Eye (tissue), 1 donor: ENCODE data around the gene ACOT4.
A peak's percentile ranks its signal among the peaks of the same experiment; 100 is the strongest.
"Not testable (repeated sequence)": the region's sequence is repeated elsewhere in the genome, so short reads cannot be mapped to it uniquely, and the experiment has no call there.

Experiments used
- DNase-seq: peaks from one replicate; pipeline ENCODE4 v3.0.0-alpha.2; 2015

ACOT4 gene

DNA sequence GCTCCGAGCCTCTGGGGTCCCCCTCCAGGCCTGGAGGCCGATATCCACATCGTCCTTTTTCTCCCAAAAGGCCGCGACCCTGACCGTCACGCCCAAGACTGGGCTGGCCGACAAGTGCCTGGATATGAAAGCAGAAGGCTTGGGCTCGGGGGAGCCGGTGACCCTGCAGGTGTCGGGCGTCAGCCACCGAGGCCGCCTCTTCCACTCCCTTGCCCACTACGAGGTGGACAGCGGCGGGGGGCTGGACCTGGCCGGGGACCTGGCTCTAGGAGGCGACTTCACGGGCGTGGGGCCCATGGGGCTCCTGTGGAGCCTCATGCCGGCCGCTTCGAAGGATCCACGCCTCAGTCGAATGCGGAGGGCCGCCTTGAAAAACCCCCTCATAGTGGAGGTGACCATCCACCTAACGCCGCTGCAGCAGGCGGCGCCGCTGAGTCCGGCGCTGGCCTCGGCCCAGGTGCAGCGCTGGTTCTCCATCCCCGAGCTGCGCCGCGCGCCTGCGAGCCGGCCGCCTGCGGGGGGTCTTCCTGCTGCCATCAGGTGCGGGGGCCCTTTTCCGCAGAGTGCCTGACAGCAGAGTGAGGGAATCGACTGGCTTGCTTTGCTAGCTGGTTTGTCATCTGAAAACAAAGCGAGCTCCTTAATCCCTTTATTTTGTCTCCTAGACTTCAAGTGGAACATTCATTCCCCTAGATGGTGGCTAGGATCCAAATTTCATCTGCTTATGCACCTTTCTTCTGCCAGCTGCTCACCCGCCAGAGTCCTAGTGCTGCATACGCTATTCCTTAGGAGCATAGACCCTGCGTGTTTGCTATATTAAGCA, 42.5 kb downstream of the ACOT4 start:
- peak; percentile 59 for DNase-seq

DNA sequence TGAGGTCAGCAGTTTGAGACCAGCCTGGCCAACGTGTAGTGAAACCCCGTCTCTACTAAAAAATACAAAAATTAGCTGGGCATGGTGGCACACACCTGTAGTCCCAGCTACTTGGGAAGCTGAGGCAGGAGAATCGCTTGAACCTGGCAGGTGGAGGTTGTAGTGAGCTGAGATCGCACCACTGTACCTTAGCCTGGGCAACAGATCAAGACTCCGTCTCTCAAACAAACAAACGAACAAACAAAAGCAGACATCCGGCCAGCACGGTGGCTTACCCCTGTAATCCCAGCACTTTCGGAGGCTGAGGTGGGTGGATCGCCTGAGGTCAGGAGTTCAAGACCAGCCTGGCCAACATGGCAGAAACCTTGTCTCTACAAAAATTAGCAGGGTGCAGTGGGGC, 44.7 kb downstream of the ACOT4 start:
- not testable (repeated sequence) for DNase-seq

- DNase-seq = no peak
Measured at GRCh38 chr14:73637830-73638229, 46.2 kb downstream of the ACOT4 start.

DNA sequence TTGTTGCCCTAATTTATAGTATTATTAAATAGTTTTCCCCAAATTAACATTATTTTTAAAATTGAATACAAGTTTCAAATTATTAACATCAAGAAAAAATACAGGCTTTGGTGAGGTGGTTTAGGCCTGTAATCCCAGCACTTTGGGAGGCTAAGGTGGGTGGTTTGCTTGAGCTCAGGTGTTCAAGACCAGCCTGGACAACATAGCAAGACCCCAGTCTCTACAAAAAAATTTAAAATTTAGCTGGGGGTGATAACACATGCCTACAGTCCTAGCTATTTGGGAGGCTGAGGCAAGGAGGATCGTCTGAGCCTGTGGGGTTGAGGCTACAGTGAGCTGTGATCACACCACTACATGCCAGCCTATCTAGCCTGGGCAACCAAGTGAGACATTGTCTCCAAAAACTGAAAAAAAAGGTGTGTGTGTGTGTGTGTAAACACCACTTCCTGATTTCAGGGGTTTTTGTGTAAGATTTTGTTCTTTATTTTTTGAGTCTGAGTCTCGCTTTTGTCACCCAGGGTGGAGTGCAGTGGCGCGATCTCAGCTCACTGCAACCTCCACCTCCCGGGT, 49.2 kb downstream of the ACOT4 start:
- DNase-seq = no peak

- DNase-seq = peak; percentile 95
Measured at GRCh38 chr14:73644531-73645247, 53.0 kb downstream of the ACOT4 start, which contains the start of gene DNAL1. Gene DNAL1, plus strand, starts transcription at chr14:73644986. Its CDS starts 54 bp downstream, at chr14:73645040.

- DNase-seq = peak; percentile 4
Measured at GRCh38 chr14:73645248-73645610, 53.6 kb downstream of the ACOT4 start.
